Measurements from ENCODE around the gene CNOT6. TPM values are rescaled to one million over a fixed set of nuclear protein-coding genes. Genes with fewer than 3 reads are reported as not detected.

Gene CNOT6
- total and polyA plus RNA-seq, 8 donors = 4.7 to 38.2 (median 12.5) TPM

DNA sequence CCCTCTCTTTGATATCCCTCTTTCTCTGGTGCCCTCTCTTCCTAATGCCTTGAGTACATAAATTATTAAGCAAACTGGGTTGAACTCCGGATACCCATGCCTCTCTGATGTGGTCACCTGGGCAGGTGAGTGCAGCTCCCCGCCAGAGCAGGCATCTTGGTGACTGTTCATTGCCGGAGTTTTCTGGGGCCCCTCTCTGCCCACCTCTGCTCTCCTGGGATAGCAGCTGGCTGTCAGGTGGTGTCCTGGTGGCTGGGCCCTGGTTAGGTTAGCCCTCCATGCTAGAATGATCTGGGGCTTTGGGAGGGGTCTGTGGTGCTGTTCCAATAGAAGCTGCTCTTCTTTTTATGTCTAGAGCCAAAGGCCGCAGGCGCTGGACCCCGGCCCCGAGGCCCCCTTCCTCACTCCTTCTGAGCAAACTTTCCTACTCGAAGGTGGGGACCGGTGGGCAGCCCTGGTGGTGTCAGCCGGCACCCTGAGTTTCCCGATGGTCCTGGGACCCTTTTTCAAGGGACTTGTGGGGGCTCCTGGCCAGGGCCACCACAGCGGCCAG lies 102.0 kb downstream of the CNOT6 start:
- intact Hi-C loops (cut with DNase I; ENCODE audit: low total_unique reads) = no loop called here
- no peaks in the 10 kb centered on the region for H3K9me3 ChIP-seq

DNA sequence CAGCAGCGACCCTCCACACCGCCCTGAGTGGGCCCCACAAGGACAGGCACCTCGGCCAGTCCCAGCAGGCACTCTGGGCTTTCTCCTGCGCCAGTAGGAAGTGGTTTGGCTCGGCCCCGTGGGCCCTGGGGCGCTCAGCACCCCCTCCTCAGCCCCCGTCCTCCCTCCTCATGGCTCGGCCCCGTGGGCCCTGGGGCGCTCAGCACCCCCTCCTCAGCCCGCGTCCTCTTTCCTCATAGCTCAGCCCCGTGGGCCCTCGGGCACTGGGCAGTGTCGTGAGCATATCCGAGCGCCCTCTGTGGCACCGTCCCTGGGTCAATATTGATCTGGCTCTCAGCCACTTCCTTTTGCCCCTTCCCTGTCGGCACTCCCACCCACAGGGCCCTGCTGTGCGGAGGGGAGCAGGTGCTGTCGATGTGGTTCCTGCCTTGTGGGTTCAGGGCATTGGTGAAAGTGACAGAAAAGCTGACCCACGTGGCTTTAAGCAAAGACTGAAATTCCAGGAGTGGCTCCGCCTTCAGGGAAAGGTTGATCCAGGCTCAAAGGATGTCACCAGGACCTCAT lies 102.6 kb downstream of the CNOT6 start:
- TF ChIP-seq POLR2AphosphoS5 (IDR thresholded peaks at IDR 0.05) = no peak
- TF ChIP-seq POLR2A (IDR thresholded peaks at IDR 0.05) = no peak
- no peaks in the 10 kb centered on the region for H3K9me3 ChIP-seq
- no peaks in the 10 kb centered on the region for H3K36me3 ChIP-seq
- H3K4me3 ChIP-seq = no peak overlapping the region
- H3K4me1 ChIP-seq = peaks cover 7 to 18% (median 11%) of the 10 kb centered on the region in 4 donors
- intact Hi-C loops (cut with DNase I; ENCODE audit: low total_unique reads) = no loop called here
- no peak overlapping the region for H3K27ac ChIP-seq
- 24 to 76% (median 50%) methylated on average over 13 to 24 of the region's 24 CpGs for WGBS, 5 donors
- peak; percentile 37 to 52 for DNase-seq
- peaks cover 0 to 31% (median 5%) of the 10 kb centered on the region in 3 donors for H3K27me3 ChIP-seq

More for the DNA sequence above, 102.0 kb downstream of the CNOT6 start:
- Histone ChIP-seq H3K4me3 (no peak overlapping the region), H3K27me3 (peaks cover 0 to 37% (median 11%) of the 10 kb centered on the region in 3 donors), H3K36me3 (no peaks in the 10 kb centered on the region), H3K27ac (no peak overlapping the region), H3K4me1 (peaks cover 11 to 24% (median 17%) of the 10 kb centered on the region in 4 donors)
- DNase-seq = peak in 1 of 2 donors; percentile 24
- WGBS, 5 donors = 73 to 86% (median 79%) methylated on average over 7 to 12 of the region's 12 CpGs
- TF ChIP-seq POLR2A (IDR thresholded peaks at IDR 0.05) (no peak), POLR2AphosphoS5 (IDR thresholded peaks at IDR 0.05) (no peak), EP300 (IDR thresholded peaks at IDR 0.05) (no peak)
- TF ChIP-seq, protein P1, sequence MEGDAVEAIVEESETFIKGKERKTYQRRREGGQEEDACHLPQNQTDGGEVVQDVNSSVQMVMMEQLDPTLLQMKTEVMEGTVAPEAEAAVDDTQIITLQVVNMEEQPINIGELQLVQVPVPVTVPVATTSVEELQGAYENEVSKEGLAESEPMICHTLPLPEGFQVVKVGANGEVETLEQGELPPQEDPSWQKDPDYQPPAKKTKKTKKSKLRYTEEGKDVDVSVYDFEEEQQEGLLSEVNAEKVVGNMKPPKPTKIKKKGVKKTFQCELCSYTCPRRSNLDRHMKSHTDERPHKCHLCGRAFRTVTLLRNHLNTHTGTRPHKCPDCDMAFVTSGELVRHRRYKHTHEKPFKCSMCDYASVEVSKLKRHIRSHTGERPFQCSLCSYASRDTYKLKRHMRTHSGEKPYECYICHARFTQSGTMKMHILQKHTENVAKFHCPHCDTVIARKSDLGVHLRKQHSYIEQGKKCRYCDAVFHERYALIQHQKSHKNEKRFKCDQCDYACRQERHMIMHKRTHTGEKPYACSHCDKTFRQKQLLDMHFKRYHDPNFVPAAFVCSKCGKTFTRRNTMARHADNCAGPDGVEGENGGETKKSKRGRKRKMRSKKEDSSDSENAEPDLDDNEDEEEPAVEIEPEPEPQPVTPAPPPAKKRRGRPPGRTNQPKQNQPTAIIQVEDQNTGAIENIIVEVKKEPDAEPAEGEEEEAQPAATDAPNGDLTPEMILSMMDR (IDR thresholded peaks at IDR 0.05) = no peak

- TF ChIP-seq POLR2AphosphoS5 (IDR thresholded peaks at IDR 0.05) (no peak), POLR2A (IDR thresholded peaks at IDR 0.05) (no peak), EP300 (IDR thresholded peaks at IDR 0.05) (no peak)
- TF ChIP-seq, protein P1 (IDR thresholded peaks at IDR 0.05) = no peak
- Histone ChIP-seq H3K36me3 (no peaks in the 10 kb centered on the region), H3K9me3 (no peaks in the 10 kb centered on the region), H3K27ac (no peak overlapping the region), H3K4me1 (peaks cover 7 to 18% (median 9%) of the 10 kb centered on the region in 4 donors), H3K27me3 (peaks cover 0 to 15% (median 0%) of the 10 kb centered on the region in 3 donors), H3K4me3 (no peak overlapping the region)
- 68 to 92% (median 80%) methylated on average over 9 of the region's 9 CpGs for WGBS, 5 donors
- intact Hi-C loops (cut with DNase I; ENCODE audit: low total_unique reads) = no loop called here
- peak in 1 of 2 donors; percentile 2 for DNase-seq
Observed at GRCh38 chr5:180598316-180598701, 104.1 kb downstream of the CNOT6 start.

GRCh38 chr5:180598797-180599589 lies 104.8 kb downstream of the CNOT6 start:
- DNase-seq = peak; percentile 0 to 15
- peaks cover 0 to 9% (median 0%) of the 10 kb centered on the region in 3 donors for H3K27me3 ChIP-seq
- H3K4me3 ChIP-seq = no peak overlapping the region
- intact Hi-C loops (cut with DNase I; ENCODE audit: low total_unique reads) = no loop called here
- no peaks in the 10 kb centered on the region for H3K9me3 ChIP-seq
- H3K36me3 ChIP-seq = no peaks in the 10 kb centered on the region
- H3K4me1 ChIP-seq = peaks cover 7 to 18% (median 9%) of the 10 kb centered on the region in 4 donors
- no peak overlapping the region for H3K27ac ChIP-seq
- TF ChIP-seq, protein P1 (IDR thresholded peaks at IDR 0.05) = no peak
- TF ChIP-seq POLR2A (IDR thresholded peaks at IDR 0.05) (no peak), EP300 (IDR thresholded peaks at IDR 0.05) (no peak), POLR2AphosphoS5 (IDR thresholded peaks at IDR 0.05) (no peak)
- WGBS, 5 donors = 86 to 91% (median 89%) methylated on average over 13 to 16 of the region's 16 CpGs

All from stomach (tissue), 9 donors.